OCI-LY3 (cell line): ENCODE results near the gene SLC22A4.

Source experiments
- H2AFZ ChIP-seq: fragments of 200-600, 300-600 bp; shearing (Covaris generic); 2 replicates; pipeline ENCODE4 v1.6.0; 2014; ENCODE audit warnings: antibody characterized with exemption, low read depth, low read length
- H3K27ac ChIP-seq: fragments of 200-600, 300-600 bp; sonication (generic); 2 replicates; pipeline ENCODE4 v1.5.1; 2014; ENCODE audit warnings: mild to moderate bottlenecking, low read length, moderate library complexity, mixed read lengths
- H3K27me3 ChIP-seq: fragments of 200-600, 300-600 bp; sonication (generic); 2 replicates; pipeline ENCODE4 v1.6.1; 2014; ENCODE audit warnings: low read depth, low read length, mixed read lengths
- H3K36me3 ChIP-seq: fragments of 200-600, 300-600 bp; sonication (generic); replicated peaks from 2 replicates; pipeline ENCODE3; 2014; ENCODE audit warnings: low read depth, low read length, mixed read lengths
- H3K4me1 ChIP-seq: fragments of 300-600, 200-600 bp; sonication (generic); 2 replicates; pipeline ENCODE4 v1.6.1; 2014; ENCODE audit warnings: low read length, mixed read lengths
- H3K4me2 ChIP-seq: fragments of 200-600, 300-600 bp; sonication (generic); 2 replicates; pipeline ENCODE4 v1.6.1; 2014; ENCODE audit warnings: low read length, mixed read lengths
- H3K4me3 ChIP-seq: fragments of 300-600, 200-600 bp; sonication (generic); 2 replicates; pipeline ENCODE4 v1.5.1; 2014; ENCODE audit warnings: antibody characterized with exemption, mild to moderate bottlenecking, low read length, moderate library complexity
- H3K79me2 ChIP-seq: fragments of 300-600, 200-600 bp; shearing (Covaris generic); 2 replicates; pipeline ENCODE4 v1.6.1; 2014; ENCODE audit warnings: mild to moderate bottlenecking, low read length, mixed read lengths
- H3K9ac ChIP-seq: fragments of 300-600, 200-600 bp; shearing (Covaris generic); 2 replicates; pipeline ENCODE4 v1.6.0; 2014; ENCODE audit warnings: mild to moderate bottlenecking, low read length, moderate library complexity
- H3K9me3 ChIP-seq: fragments of 200-600, 300-600 bp; shearing (Covaris generic); 2 replicates; pipeline ENCODE4 v1.6.1; 2014; ENCODE audit warnings: low read length, mixed read lengths; ENCODE audit not compliant: insufficient read depth
- H4K20me1 ChIP-seq: fragments of 200-600, 300-600 bp; sonication (generic); 2 replicates; pipeline ENCODE4 v1.6.1; 2016; ENCODE audit warnings: low read length, mixed read lengths; ENCODE audit not compliant: insufficient read depth
- EZH2phosphoT487 ChIP-seq: fragments of 200-600 bp; shearing (Covaris generic); IDR thresholded peaks from 2 replicates; pipeline ENCODE4 v1.6.1; 2018; ENCODE audit warnings: antibody characterized with exemption, mixed run types, low read depth
- TF ChIP-seq, protein P1 (sequence below): fragments of 200-600, 300-600 bp; sonication (generic); IDR thresholded peaks from 2 replicates; pipeline ENCODE4 v1.5.1; 2014; ENCODE audit warnings: antibody characterized with exemption, low read length, low read depth

SLC22A4 gene

GRCh38 chr5:132266031-132266835, 28.0 kb upstream of the SLC22A4 start:
- no peak overlapping the region for H3K27ac ChIP-seq
- no peak overlapping the region for H3K4me2 ChIP-seq
- H3K9ac ChIP-seq = no peak overlapping the region
- no peak overlapping the region for H3K4me3 ChIP-seq
- H3K4me1 ChIP-seq = peaks cover 21% of the 10 kb centered on the region
- H4K20me1 ChIP-seq = no peaks in the 10 kb centered on the region
- no peaks in the 10 kb centered on the region for H3K9me3 ChIP-seq
- TF ChIP-seq EZH2phosphoT487 = no peak
- TF ChIP-seq, protein P1, sequence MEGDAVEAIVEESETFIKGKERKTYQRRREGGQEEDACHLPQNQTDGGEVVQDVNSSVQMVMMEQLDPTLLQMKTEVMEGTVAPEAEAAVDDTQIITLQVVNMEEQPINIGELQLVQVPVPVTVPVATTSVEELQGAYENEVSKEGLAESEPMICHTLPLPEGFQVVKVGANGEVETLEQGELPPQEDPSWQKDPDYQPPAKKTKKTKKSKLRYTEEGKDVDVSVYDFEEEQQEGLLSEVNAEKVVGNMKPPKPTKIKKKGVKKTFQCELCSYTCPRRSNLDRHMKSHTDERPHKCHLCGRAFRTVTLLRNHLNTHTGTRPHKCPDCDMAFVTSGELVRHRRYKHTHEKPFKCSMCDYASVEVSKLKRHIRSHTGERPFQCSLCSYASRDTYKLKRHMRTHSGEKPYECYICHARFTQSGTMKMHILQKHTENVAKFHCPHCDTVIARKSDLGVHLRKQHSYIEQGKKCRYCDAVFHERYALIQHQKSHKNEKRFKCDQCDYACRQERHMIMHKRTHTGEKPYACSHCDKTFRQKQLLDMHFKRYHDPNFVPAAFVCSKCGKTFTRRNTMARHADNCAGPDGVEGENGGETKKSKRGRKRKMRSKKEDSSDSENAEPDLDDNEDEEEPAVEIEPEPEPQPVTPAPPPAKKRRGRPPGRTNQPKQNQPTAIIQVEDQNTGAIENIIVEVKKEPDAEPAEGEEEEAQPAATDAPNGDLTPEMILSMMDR = no peak
- H3K36me3 ChIP-seq = no peaks in the 10 kb centered on the region
- no peaks in the 10 kb centered on the region for H3K79me2 ChIP-seq
- H3K27me3 ChIP-seq = no peaks in the 10 kb centered on the region
- H2AFZ ChIP-seq = no peak overlapping the region

GRCh38 chr5:132266836-132267160, 27.4 kb upstream of the SLC22A4 start:
- H3K9ac ChIP-seq = no peak overlapping the region
- H2AFZ ChIP-seq = no peak overlapping the region
- H3K4me1 ChIP-seq = peaks cover 21% of the 10 kb centered on the region
- no peak overlapping the region for H3K4me2 ChIP-seq
- no peak overlapping the region for H3K27ac ChIP-seq
- H3K4me3 ChIP-seq = no peak overlapping the region
- H3K27me3 ChIP-seq = no peaks in the 10 kb centered on the region
- H3K9me3 ChIP-seq = no peaks in the 10 kb centered on the region
- H3K36me3 ChIP-seq = no peaks in the 10 kb centered on the region
- TF ChIP-seq EZH2phosphoT487 = no peak
- TF ChIP-seq, protein P1 = no peak
- no peaks in the 10 kb centered on the region for H3K79me2 ChIP-seq
- H4K20me1 ChIP-seq = no peaks in the 10 kb centered on the region

GRCh38 chr5:132267166-132267739, 26.9 kb upstream of the SLC22A4 start:
- H3K36me3 ChIP-seq = no peaks in the 10 kb centered on the region
- H3K27ac ChIP-seq = no peak overlapping the region
- no peak overlapping the region for H3K4me2 ChIP-seq
- no peaks in the 10 kb centered on the region for H3K27me3 ChIP-seq
- TF ChIP-seq EZH2phosphoT487 = no peak
- TF ChIP-seq, protein P1 = no peak
- H3K79me2 ChIP-seq = no peaks in the 10 kb centered on the region
- no peak overlapping the region for H2AFZ ChIP-seq
- H3K9me3 ChIP-seq = no peaks in the 10 kb centered on the region
- H4K20me1 ChIP-seq = no peaks in the 10 kb centered on the region
- H3K9ac ChIP-seq = no peak overlapping the region
- peaks cover 21% of the 10 kb centered on the region for H3K4me1 ChIP-seq
- H3K4me3 ChIP-seq = no peak overlapping the region

DNA sequence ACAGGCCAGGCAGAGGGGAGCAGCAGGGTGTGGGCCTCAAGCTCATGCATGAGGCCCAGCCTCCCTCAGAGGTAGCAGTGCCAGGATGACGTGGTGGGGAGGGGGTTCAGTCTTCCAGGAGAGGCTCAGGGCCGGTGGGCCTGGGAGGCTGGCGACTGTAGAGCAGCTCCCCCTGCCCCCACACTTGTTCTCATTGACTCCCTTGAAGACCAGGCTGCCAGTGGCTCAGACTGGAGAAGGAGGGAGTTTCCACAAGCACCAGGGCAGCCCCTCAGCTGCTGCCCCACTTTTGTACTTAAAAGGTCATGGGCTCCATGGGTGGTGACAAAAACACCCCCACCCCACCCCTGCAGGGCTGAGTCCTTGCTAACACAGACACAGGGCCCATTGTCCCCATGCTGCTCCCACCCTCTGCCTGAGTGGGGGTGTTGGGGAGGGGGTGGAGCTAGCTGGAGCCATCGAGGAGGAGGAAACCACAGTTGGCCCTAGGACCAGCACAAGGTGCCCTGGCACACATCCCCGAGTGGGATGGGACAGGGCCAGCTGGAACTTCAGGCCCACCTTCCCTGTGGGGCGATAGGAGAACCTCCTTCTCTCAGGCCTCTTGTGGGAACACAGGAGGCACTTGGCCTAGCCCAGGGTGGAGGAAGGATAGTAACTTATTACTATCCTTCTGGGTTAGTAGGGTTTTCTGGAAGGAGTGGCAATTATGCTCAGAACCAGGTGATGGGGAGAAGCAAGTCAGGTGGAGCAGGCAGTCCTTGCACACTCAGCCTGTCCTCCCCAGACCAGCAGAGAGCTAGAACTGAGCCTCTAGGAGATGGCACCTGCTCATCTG, 26.0 kb upstream of the SLC22A4 start:
- Histone ChIP-seq H3K9me3 (no peaks in the 10 kb centered on the region), H3K79me2 (no peaks in the 10 kb centered on the region), H3K27me3 (no peaks in the 10 kb centered on the region), H4K20me1 (no peaks in the 10 kb centered on the region), H3K9ac (no peak overlapping the region), H2AFZ (no peak overlapping the region), H3K4me2 (no peak overlapping the region), H3K27ac (no peak overlapping the region), H3K36me3 (no peaks in the 10 kb centered on the region), H3K4me3 (no peak overlapping the region), H3K4me1 (peaks cover 21% of the 10 kb centered on the region)
- TF ChIP-seq EZH2phosphoT487 = no peak
- TF ChIP-seq, protein P1 = no peak
